Muscle of arm (tissue), 12 donors: Measurements from ENCODE around the gene HSP90AA1. TPM values are rescaled to one million over a fixed set of nuclear protein-coding genes. Genes with fewer than 3 reads are reported as not detected.
A peak's percentile ranks its signal among the peaks of the same experiment; 100 is the strongest.
"Not testable (repeated sequence)": the region's sequence is repeated elsewhere in the genome, so short reads cannot be mapped to it uniquely, and the experiment has no call there.

Source experiments
- DNase-seq: peaks from one replicate; pipeline ENCODE4 v3.0.0-alpha.2; 2013
- polyA plus RNA-seq, 12 donors: library from polyadenylated mRNA; unstranded; fragments of 120-200 nt; gene quantifications; one replicate each; pipeline ENCODE4 v1.2.1, GENCODE V29; 2013; ENCODE audit not compliant: insufficient read length in 12 of 12

HSP90AA1 gene
- polyA plus RNA-seq, 12 donors, result 263 to 396 (median 339) TPM

DNA sequence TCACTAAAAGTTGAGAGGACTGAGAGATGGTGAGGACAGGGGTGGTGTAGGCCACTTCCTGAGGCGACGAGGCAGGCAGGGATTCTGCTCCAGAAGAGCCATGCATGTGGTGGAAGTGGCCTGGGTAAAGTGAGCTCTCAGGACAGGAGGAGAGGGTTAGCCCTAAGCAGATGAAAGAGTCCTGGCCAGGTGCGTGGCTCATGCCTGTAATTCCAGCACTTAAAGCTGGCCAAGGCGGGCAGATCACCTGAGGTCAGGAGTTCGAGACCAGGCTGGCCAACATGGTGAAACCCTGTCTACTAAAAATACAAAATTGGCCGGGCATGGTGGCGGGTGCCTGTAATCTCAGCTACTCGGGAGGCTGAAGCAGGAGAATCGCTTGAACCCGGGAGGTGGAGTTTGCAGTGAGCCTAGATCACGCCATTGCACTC, 8.5 kb downstream of the HSP90AA1 start:
- DNase-seq, result not testable (repeated sequence)

GRCh38 chr14:102077382-102077709, 9.5 kb downstream of the HSP90AA1 start:
- no peak for DNase-seq

DNA sequence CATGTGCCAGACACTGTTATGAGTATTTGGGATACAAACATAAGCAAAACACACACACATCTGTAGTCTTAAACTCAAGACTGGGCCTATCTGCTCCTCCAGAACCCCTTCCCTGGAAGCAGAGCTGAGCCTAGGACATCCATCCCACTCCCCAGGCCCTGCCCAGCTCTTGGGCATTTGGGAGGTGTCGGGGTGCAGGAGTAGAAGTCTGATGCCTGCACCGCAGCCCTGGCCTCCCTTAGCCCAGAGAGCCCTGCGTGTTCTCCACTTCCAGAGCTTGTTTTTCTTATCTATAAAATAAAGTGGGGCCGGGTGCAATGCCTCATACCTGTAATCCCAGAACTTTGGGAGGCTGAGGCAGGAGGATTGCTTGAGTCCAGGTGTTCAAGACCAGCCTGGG, 11.7 kb downstream of the HSP90AA1 start:
- DNase-seq, result no peak

DNA sequence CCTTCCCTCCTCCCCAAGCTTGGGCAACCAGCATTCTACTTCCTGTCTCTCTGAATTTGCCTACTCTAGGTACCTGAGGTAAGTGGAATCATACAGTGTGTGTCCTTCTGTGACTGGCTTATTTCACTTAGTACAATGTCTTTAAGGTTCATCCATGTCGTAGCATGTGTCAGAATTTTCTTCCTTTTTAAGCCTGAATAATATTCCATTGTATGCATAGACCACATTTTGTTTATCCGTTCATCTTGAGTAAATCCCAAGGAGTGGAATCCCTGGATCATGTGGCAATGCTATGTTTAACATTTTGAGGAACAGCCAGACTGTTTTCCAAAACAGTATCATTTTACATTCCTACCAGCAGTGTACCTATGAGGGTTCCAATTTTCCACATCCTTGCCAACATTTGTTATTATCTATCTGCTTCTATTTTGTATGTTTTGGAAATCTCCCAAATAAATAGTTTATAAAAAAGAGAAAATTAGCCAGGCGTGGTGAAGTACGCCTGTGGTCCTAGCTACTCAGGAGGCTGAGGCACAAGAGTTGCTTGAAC, 12.4 kb downstream of the HSP90AA1 start:
- DNase-seq, result no peak

DNA sequence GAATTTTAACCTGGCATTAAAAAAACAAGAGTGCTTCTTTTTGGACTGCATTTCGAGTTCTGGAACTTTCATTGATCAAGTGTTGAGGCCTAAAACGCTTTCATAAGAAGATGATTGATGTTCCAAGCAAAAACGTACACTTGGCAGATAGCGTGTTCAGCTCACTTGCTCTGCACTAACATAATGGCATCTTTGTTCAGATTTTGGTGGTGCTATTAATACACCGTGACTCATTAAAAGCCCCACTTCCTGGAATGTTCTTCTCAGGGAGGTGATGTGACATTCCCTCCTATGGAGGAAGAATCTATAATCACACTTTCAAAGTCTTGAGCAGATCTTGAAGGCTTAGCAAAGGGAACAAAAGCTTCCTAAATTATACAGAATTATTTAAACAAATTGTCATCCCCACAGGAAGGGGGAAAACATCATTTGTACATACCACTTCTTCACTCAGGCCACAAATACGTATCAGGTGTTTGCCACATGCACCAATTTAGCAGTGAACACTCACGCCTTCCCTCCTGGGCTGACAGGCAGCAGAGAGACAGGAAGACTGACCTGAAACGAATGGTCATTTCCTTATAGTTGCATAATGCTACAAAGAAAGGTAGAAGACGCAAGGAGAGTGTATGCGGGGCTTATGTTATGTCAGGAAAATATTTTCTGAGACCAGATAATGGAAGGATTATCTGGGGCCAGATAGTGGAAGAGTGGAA, 15.4 kb downstream of the HSP90AA1 start:
- no peak for DNase-seq

- DNase-seq, result no peak
These were observed 20.8 kb downstream of the HSP90AA1 start for GRCh38 chr14:102066041-102066451.

GRCh38 chr14:102064590-102064989, 22.3 kb downstream of the HSP90AA1 start:
- not testable (repeated sequence) for DNase-seq

GRCh38 chr14:102063808-102064429, 22.9 kb downstream of the HSP90AA1 start:
- DNase-seq, result no peak

- DNase-seq, result peak; percentile 66
These were observed 23.6 kb downstream of the HSP90AA1 start for GRCh38 chr14:102063109-102063807.

GRCh38 chr14:102058961-102059360, 27.9 kb downstream of the HSP90AA1 start:
- DNase-seq, result no peak

DNA sequence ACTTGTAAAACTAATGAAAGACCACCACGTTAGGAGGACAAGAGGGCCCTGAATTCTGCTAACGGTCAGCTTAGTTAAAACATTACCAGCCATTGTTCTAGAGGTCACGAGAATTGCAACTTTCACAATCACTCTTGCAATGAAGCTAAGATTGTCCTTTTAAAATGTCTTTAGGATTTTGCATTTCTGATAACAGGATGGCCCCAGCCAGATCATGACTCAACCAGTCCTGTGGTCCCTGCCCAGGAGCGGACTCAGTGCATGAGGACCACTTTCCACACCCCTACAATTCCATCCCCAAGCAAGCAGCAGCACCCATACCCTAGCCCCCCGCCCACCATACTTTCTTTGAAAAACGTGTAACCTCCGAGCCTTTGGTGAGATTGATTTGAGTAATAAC, 28.7 kb downstream of the HSP90AA1 start:
- no peak for DNase-seq

GRCh38 chr14:102057480-102058114, 29.2 kb downstream of the HSP90AA1 start:
- no peak for DNase-seq

GRCh38 chr14:102056694-102057442, 30.0 kb downstream of the HSP90AA1 start:
- DNase-seq, result no peak

DNA sequence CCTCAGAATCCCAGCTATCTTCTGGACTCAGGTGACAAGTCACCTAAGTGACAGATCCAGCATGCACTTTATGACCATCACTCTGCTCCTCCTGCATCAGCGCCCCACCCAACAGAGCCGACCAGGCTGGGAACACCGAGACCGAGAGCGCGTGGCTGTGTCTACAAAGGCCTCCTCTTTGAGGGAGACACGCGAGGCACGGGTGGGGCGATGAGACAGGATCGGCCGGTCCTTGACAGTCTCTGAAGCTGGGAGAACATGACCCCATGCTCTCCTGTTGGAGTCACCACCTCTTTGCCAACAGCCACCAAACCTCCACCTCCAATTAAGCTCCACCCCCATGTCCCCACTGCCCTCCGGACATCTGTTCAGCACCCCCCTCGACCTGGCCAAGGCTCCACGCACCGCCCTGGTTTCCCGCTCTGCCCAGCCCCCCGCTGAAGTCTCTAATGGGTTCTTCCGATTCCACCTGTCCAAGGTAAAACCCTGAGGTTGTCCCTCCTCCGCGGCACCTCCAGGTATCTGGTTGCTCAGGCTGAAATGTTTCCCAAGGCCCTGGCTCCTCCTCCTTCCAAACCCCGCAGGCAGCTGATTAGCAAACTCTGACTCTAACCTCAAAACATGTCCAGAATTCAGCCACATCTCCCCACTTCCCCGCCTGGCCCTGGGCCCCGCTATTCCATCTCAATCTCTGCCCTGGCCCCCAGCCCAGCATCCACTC, 31.5 kb downstream of the HSP90AA1 start:
- no peak for DNase-seq

GRCh38 chr14:102052522-102052921, 34.3 kb downstream of the HSP90AA1 start:
- DNase-seq, result no peak

- peak; percentile 34 for DNase-seq
These were observed 36.2 kb downstream of the HSP90AA1 start for GRCh38 chr14:102050625-102051024.

- no peak for DNase-seq
These were observed 36.8 kb downstream of the HSP90AA1 start for GRCh38 chr14:102050026-102050405.

DNA sequence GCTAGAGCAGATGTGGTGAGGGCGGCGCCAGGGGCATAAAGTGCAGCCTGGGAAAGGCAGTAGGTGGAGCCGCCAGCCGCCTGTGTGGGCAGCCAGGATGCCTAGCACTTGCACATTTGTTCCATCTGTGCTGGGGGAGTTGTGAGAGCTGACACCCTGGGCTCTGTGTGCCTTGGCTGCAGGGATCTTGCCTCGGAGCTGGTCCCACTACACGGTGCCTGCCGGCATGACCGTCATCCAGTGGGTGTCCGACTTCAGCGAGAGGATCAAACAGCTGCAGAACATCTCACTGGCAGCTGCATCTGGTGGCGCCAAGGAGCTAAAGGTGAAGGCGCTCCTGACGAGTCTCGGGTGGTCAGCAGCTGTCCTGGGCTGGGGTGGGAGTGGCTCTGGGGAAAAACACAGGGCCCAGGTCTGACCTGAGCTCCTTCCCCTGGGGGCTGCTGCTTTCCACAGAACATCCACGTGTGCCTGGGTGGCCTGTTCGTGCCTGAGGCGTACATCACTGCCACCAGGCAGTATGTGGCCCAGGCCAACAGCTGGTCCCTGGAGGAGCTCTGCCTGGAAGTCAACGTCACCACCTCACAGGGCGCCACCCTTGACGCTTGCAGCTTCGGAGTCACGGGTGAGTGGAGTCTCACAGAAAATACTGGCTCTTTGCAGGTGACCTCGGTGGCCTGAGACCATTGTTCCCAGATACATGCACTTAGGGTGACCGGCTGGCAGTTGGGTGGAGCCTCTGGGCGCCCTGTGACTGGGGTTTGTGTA, 37.4 kb downstream of the HSP90AA1 start:
- no peak for DNase-seq

DNA sequence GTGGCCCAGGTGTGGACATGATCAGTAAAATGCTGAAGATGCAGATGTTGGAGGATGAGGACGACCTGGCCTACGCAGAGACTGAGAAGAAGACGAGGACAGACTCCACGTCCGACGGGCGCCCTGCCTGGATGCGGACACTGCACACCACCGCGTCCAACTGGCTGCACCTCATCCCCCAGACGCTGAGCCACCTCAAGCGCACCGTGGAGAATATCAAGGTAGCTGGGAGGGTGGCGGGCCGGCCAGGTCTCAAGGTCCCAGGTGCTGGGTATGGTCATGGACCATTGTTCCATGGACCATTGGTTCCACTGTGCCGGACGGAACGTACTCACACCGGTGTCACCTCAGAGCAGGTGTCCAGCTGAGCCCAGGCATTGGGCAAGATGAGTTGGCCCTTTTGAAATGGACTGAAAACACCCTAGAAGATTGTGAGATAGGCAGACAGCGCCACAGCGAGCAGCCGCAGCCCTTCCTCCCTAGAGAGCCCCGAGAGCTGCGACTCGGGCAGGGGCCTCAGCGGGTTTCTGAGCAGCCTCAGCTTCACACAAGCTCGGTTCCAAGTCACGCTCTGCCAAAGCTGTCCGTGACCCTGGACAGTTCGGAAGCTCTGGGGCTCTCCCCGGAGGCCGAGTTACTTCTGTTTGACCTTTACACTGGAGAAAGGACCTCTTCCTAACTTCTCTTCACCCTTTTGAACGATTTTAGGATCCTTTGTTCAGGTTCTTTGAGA, 38.9 kb downstream of the HSP90AA1 start:
- DNase-seq, result no peak
